Measurements from ENCODE around the gene SGMS1.
A peak's percentile ranks its signal among the peaks of the same experiment; 100 is the strongest.

The SGMS1 gene

GRCh38 chr10:50395271-50395670, 228.5 kb downstream of the SGMS1 start:
- ChIA-PET CTCF (interaction anchor here (0.6 kb wide), 1 partner anchor 605 kb away, joined by 3 read pairs; no protein-coding TSS in a partner anchor), POLR2A (ENCODE audit: low non-redundant PET) (no interaction called here)
- DNase-seq (ENCODE audit: low spot score) = peak; percentile 74

GRCh38 chr10:50394832-50395231, 228.9 kb downstream of the SGMS1 start:
- ChIA-PET POLR2A (ENCODE audit: low non-redundant PET) (no interaction called here), CTCF (no interaction called here)
- DNase-seq (ENCODE audit: low spot score) = no peak
- H3K27ac ChIP-seq = no peak overlapping the region
- TF ChIP-seq CTCF (conservative IDR thresholded peaks at IDR 0.05; ENCODE audit: low read depth) = no peak

More at GRCh38 chr10:50395271-50395670, 228.5 kb downstream of the SGMS1 start:
- TF ChIP-seq CTCF (conservative IDR thresholded peaks at IDR 0.05; ENCODE audit: low read depth) = no peak
- H3K27ac ChIP-seq = no peak overlapping the region

- ChIA-PET POLR2A (ENCODE audit: low non-redundant PET) (no interaction called here), CTCF (no interaction called here)
- no peak for TF ChIP-seq CTCF (conservative IDR thresholded peaks at IDR 0.05; ENCODE audit: low read depth)
- DNase-seq (ENCODE audit: low spot score) = peak; percentile 44
- H3K27ac ChIP-seq = no peak overlapping the region
Measured at GRCh38 chr10:50393784-50394467, 229.8 kb downstream of the SGMS1 start.

- CTCF ChIA-PET = no interaction called here
- no peak overlapping the region for H3K27ac ChIP-seq
- TF ChIP-seq CTCF (conservative IDR thresholded peaks at IDR 0.05; ENCODE audit: low read depth) = no peak
- POLR2A ChIA-PET (ENCODE audit: low non-redundant PET) = no interaction called here
- DNase-seq (ENCODE audit: low spot score) = peak; percentile 46
Measured at GRCh38 chr10:50392966-50393718, 230.6 kb downstream of the SGMS1 start.

GRCh38 chr10:50392426-50392825, 231.3 kb downstream of the SGMS1 start:
- TF ChIP-seq CTCF (conservative IDR thresholded peaks at IDR 0.05; ENCODE audit: low read depth) = no peak
- H3K27ac ChIP-seq = no peak overlapping the region
- CTCF ChIA-PET = no interaction called here
- DNase-seq (ENCODE audit: low spot score) = no peak
- POLR2A ChIA-PET (ENCODE audit: low non-redundant PET) = no interaction called here

- TF ChIP-seq CTCF (conservative IDR thresholded peaks at IDR 0.05; ENCODE audit: low read depth) = no peak
- ChIA-PET POLR2A (ENCODE audit: low non-redundant PET) (no interaction called here), CTCF (no interaction called here)
- DNase-seq (ENCODE audit: low spot score) = no peak
- H3K27ac ChIP-seq = no peak overlapping the region
Measured at GRCh38 chr10:50390302-50390701, 233.5 kb downstream of the SGMS1 start.
